ENCODE data around the gene CACNA2D3.

CACNA2D3 gene

DNA sequence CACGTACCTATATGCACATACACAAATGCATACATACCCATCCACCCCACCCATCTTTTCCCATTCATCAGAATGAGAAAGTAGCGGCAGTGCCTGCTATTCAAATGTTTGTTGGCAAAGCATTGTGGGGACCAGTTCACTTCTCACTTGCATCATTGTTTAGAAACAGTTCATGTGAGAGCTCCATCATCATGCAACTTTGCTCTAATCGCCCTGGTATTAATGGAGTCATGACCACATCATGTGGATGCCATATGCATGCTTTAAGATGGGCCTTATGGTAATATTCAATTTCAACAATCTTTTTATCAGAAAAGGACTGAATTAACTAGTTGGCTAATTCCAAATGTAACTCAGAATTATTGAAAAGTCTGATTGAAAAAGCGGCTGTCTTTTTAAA is 725.0 kb downstream of the CACNA2D3 start:
- Histone ChIP-seq H3K9me3 (ENCODE audit: low read depth, low read length) (no peaks in the 10 kb centered on the region), H3K27ac (no peak overlapping the region), H3K9ac (ENCODE audit: insufficient read length) (no peak overlapping the region), H3K36me3 (ENCODE audit: insufficient read depth, low read length) (no peaks in the 10 kb centered on the region), H3K4me3 (no peak overlapping the region)
- no peak for TF ChIP-seq FOXP2 (optimal IDR thresholded peaks at IDR 0.05; ENCODE audit: control extremely low read depth, extremely low read length, insufficient read depth)
- no peak for TF ChIP-seq POLR2AphosphoS5 (IDR thresholded peaks at IDR 0.05; ENCODE audit: borderline replicate concordance, low read depth, low read length)
- TF ChIP-seq EZH2 (IDR thresholded peaks at IDR 0.05) = no peak
- DNase-seq (ENCODE audit: low read depth, low spot score) = no peak

DNA sequence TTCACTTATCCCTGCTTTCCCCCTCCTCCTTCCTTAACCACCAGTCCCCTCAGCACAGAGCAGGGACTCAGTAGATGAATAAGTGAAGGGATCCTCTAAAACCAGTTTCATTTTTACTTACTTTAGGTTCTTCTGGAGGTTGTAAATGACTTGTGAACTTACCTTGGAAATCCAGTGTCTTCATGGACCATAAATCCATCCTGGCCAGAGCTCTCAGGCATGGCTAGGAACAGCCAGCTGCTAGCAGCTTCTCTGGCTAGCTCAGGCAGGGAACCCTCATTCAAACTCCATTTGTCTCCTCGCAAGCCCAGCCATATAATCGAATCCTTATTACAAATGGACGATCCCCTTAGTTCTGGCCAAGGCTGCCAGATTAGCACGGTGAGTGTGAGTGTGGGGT is 727.0 kb downstream of the CACNA2D3 start:
- TF ChIP-seq FOXP2 (optimal IDR thresholded peaks at IDR 0.05; ENCODE audit: control extremely low read depth, extremely low read length, insufficient read depth) = no peak
- TF ChIP-seq POLR2AphosphoS5 (IDR thresholded peaks at IDR 0.05; ENCODE audit: borderline replicate concordance, low read depth, low read length) = no peak
- TF ChIP-seq EZH2 (IDR thresholded peaks at IDR 0.05) = no peak
- DNase-seq (ENCODE audit: low read depth, low spot score) = no peak
- Histone ChIP-seq H3K4me3 (no peak overlapping the region), H3K9me3 (ENCODE audit: low read depth, low read length) (no peaks in the 10 kb centered on the region), H3K27ac (no peak overlapping the region), H3K36me3 (ENCODE audit: insufficient read depth, low read length) (no peaks in the 10 kb centered on the region), H3K9ac (ENCODE audit: insufficient read length) (no peak overlapping the region)

DNA sequence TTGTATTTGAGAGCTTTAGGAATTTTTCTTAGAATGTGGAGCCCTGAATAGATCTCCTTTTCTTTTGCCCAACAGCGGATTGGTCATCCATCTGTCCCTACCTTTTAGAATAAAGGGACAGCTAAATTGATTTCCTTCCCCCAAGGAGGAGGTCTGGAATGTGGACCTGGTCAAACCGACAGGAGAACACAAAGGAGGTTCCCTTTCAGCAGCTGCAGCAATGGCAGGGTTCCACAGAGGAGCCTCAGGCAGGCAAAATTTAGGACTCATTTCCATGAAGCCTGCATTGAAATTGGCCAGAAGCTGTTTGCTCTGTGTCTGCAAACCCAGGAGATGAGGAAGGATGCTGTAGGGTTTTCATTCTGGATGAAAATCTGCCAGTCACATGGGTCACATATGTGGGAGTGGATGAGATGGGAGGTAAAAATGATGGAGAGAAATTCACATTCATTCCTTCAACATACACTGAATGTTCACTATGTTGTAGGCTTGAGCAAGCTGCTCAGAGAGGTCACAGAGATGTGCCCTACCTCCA is 728.2 kb downstream of the CACNA2D3 start:
- H3K4me3 ChIP-seq = no peak overlapping the region
- H3K27ac ChIP-seq = no peak overlapping the region
- no peaks in the 10 kb centered on the region for H3K9me3 ChIP-seq (ENCODE audit: low read depth, low read length)
- H3K36me3 ChIP-seq (ENCODE audit: insufficient read depth, low read length) = no peaks in the 10 kb centered on the region
- DNase-seq (ENCODE audit: low read depth, low spot score) = no peak
- no peak for TF ChIP-seq POLR2AphosphoS5 (IDR thresholded peaks at IDR 0.05; ENCODE audit: borderline replicate concordance, low read depth, low read length)
- TF ChIP-seq FOXP2 (optimal IDR thresholded peaks at IDR 0.05; ENCODE audit: control extremely low read depth, extremely low read length, insufficient read depth) = no peak
- no peak for TF ChIP-seq EZH2 (IDR thresholded peaks at IDR 0.05)
- H3K9ac ChIP-seq (ENCODE audit: insufficient read length) = no peak overlapping the region

DNA sequence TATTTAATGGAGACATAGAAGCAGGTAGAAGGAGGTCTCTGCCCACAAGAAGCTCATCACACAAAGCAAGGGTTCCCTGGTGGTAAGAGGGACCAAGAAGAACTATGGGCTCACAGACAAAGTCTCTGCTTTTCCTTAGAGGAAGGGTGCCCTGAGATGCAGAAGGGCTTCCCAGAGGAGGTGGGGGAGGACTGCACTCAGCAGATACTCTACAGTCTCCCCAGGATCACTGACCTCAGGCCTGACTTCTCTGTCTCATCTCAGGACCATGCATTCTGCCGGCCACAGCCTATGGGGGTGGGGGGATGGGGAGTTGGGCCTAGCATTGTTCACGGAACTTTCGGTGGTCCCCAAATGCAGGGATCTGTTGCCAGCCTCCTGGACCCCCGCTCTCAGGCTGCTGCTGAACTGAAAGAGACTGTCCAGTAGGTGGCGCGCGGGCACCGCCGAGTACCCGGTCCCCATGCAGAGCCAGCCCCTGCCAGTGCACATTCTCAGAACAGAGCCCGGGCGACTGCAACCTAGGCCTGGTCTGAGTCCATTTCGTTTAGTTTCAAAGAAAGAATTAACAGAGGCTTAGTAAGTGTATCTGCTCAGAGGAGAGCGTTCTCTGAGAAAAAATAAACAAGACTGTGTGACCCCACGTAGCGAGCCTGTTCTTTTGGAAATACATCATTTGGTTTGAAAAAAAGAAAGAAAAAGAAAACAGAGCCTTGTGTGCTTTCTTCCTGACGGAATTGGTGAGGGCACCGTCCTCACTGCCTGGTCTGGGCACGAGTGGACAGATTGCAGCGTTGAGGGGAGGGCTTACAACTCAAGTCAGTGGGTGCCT is 731.4 kb downstream of the CACNA2D3 start:
- no peak for DNase-seq (ENCODE audit: low read depth, low spot score)
- no peak overlapping the region for H3K27ac ChIP-seq
- no peaks in the 10 kb centered on the region for H3K36me3 ChIP-seq (ENCODE audit: insufficient read depth, low read length)
- TF ChIP-seq FOXP2 (optimal IDR thresholded peaks at IDR 0.05; ENCODE audit: control extremely low read depth, extremely low read length, insufficient read depth) = no peak
- no peak for TF ChIP-seq EZH2 (IDR thresholded peaks at IDR 0.05)
- no peak for TF ChIP-seq POLR2AphosphoS5 (IDR thresholded peaks at IDR 0.05; ENCODE audit: borderline replicate concordance, low read depth, low read length)
- no peaks in the 10 kb centered on the region for H3K9me3 ChIP-seq (ENCODE audit: low read depth, low read length)
- H3K9ac ChIP-seq (ENCODE audit: insufficient read length) = no peak overlapping the region
- no peak overlapping the region for H3K4me3 ChIP-seq

DNA sequence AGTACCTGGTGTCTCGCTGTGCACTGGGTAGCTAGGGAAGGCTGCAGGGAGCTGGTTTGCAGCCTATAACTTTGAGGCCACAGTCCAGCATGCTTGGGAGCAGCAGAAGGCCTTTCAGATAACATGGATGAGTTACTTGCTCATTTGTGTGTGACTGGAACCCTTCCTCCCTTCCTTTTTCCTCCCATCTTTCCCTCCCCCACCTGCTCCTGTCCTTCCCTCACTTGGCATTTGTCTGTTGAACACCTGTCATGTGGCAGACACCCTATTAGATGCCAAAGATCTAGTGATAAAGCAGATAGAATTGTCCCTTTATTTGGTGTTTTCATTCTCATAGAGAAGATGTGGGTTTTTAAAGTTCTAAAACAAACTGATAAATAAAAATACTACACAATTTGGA is 733.9 kb downstream of the CACNA2D3 start:
- Histone ChIP-seq H3K4me3 (no peak overlapping the region), H3K36me3 (ENCODE audit: insufficient read depth, low read length) (no peaks in the 10 kb centered on the region), H3K9ac (ENCODE audit: insufficient read length) (no peak overlapping the region), H3K9me3 (ENCODE audit: low read depth, low read length) (no peaks in the 10 kb centered on the region), H3K27ac (no peak overlapping the region)
- TF ChIP-seq FOXP2 (optimal IDR thresholded peaks at IDR 0.05; ENCODE audit: control extremely low read depth, extremely low read length, insufficient read depth) (no peak), EZH2 (IDR thresholded peaks at IDR 0.05) (no peak), POLR2AphosphoS5 (IDR thresholded peaks at IDR 0.05; ENCODE audit: borderline replicate concordance, low read depth, low read length) (no peak)
- no peak for DNase-seq (ENCODE audit: low read depth, low spot score)

DNA sequence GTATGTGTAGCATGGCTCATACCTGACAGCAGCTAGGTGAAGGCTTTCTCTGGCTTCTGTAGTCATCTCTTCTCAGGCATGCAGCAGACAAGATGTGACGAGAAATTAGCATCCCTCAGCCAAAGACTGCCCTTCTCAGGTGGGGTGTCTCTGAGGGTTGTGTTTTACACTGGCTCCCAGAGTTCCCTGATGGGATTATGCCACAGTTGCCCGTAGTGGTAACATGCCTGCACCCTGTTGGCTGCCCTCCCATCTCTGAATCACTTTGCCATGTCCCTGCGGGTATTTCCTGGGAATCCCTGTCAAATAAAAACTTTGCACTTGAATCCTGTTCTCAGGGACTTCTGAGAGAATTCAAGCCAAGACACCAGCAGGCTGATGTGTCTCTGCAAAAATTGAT is 735.0 kb downstream of the CACNA2D3 start:
- no peak for TF ChIP-seq EZH2 (IDR thresholded peaks at IDR 0.05)
- TF ChIP-seq POLR2AphosphoS5 (IDR thresholded peaks at IDR 0.05; ENCODE audit: borderline replicate concordance, low read depth, low read length) = no peak
- no peak for TF ChIP-seq FOXP2 (optimal IDR thresholded peaks at IDR 0.05; ENCODE audit: control extremely low read depth, extremely low read length, insufficient read depth)

DNA sequence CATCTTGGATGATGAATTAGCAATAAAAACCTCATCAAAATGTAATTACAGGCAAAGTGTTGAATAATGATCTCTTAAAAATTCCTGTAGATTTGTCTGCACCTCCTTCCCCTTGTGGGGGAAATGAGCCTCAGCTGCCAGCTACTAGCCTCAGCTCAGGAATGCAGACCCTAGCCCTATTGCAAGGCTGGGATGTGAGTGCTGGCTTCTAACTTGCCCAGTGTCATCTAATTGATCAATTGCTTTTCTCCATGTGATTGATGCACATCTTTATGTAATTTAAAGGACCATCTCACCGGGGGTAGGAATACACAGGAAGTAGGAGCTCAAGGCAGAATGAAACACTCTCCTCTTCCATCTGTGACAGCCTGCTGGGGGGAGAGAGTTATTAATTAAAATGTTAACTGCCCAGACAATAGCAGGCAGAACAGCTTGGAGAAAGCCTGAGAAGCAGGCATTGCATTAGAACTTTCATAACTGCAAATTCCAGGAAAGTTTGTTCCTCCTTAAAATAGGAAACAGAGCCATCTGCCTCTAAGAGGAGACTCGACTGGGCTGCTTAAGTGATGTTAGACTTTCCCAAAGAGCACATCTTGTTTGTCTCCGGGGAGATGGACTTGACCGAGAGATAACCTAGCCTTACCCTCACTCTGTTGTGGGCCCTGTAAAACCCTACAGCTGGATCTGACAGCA is 735.9 kb downstream of the CACNA2D3 start:
- H3K9me3 ChIP-seq (ENCODE audit: low read depth, low read length) = no peaks in the 10 kb centered on the region
- no peak overlapping the region for H3K9ac ChIP-seq (ENCODE audit: insufficient read length)

More for the DNA sequence above, 735.0 kb downstream of the CACNA2D3 start:
- H3K9me3 ChIP-seq (ENCODE audit: low read depth, low read length) = no peaks in the 10 kb centered on the region
- no peaks in the 10 kb centered on the region for H3K36me3 ChIP-seq (ENCODE audit: insufficient read depth, low read length)
- no peak overlapping the region for H3K9ac ChIP-seq (ENCODE audit: insufficient read length)
- H3K4me3 ChIP-seq = no peak overlapping the region
- H3K27ac ChIP-seq = no peak overlapping the region
- DNase-seq (ENCODE audit: low read depth, low spot score) = no peak

DNA sequence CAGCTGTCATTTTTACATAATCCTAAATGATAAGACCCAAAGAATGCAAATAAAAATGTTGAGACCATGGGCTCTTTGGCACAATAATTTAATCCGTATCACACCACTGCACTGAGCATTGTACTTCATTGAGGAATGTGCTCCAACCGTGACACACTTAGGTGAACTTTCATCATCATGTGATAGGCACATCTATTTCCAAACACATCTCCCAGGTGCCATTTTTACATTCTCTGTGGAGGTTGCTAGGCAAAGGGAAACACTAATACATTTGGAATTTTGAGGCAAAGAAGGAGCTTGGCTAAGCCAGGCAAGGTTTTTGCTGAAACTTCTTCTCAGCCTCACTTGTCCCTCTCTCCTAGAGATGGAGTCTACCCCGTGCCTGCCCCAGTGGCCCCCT is 736.8 kb downstream of the CACNA2D3 start:
- Histone ChIP-seq H3K36me3 (ENCODE audit: insufficient read depth, low read length) (no peaks in the 10 kb centered on the region), H3K4me3 (no peak overlapping the region), H3K27ac (no peak overlapping the region), H3K9me3 (ENCODE audit: low read depth, low read length) (no peaks in the 10 kb centered on the region), H3K9ac (ENCODE audit: insufficient read length) (no peak overlapping the region)
- DNase-seq (ENCODE audit: low read depth, low spot score) = no peak
- no peak for TF ChIP-seq EZH2 (IDR thresholded peaks at IDR 0.05)
- no peak for TF ChIP-seq POLR2AphosphoS5 (IDR thresholded peaks at IDR 0.05; ENCODE audit: borderline replicate concordance, low read depth, low read length)
- TF ChIP-seq FOXP2 (optimal IDR thresholded peaks at IDR 0.05; ENCODE audit: control extremely low read depth, extremely low read length, insufficient read depth) = no peak

More for the DNA sequence above, 735.9 kb downstream of the CACNA2D3 start:
- Histone ChIP-seq H3K4me3 (no peak overlapping the region), H3K27ac (no peak overlapping the region), H3K36me3 (ENCODE audit: insufficient read depth, low read length) (no peaks in the 10 kb centered on the region)
- DNase-seq (ENCODE audit: low read depth, low spot score) = no peak
- no peak for TF ChIP-seq EZH2 (IDR thresholded peaks at IDR 0.05)
- no peak for TF ChIP-seq FOXP2 (optimal IDR thresholded peaks at IDR 0.05; ENCODE audit: control extremely low read depth, extremely low read length, insufficient read depth)
- no peak for TF ChIP-seq POLR2AphosphoS5 (IDR thresholded peaks at IDR 0.05; ENCODE audit: borderline replicate concordance, low read depth, low read length)
